Inflammatory macrophage treated with lipopolysaccharide for 4 hours (primary cell): ENCODE measurements around the gene CENPP.
"Not testable (repeated sequence)": the region's sequence is repeated elsewhere in the genome, so short reads cannot be mapped to it uniquely, and the experiment has no call there.

ENCODE experiments used
- DNase-seq: peaks from one replicate; pipeline ENCODE4 v3.0.0-alpha.2; 2020

CENPP gene

GRCh38 chr9:92558612-92559374 lies 233.0 kb downstream of the CENPP start:
- no peak for DNase-seq

GRCh38 chr9:92561374-92562330 lies 235.9 kb downstream of the CENPP start:
- DNase-seq, result peak; percentile 13

GRCh38 chr9:92562461-92562967 lies 236.8 kb downstream of the CENPP start:
- no peak for DNase-seq

GRCh38 chr9:92563116-92564100 lies 237.7 kb downstream of the CENPP start:
- no peak for DNase-seq

- no peak for DNase-seq
Observed at GRCh38 chr9:92564504-92564903, 238.8 kb downstream of the CENPP start.

- DNase-seq, result no peak
Observed at GRCh38 chr9:92564982-92565381, 239.2 kb downstream of the CENPP start.

- DNase-seq, result not testable (repeated sequence)
Observed at GRCh38 chr9:92571871-92572270, 246.1 kb downstream of the CENPP start.

- not testable (repeated sequence) for DNase-seq
Observed at GRCh38 chr9:92573612-92574011, 247.9 kb downstream of the CENPP start.

- DNase-seq, result no peak
Observed at GRCh38 chr9:92576175-92576574, 250.4 kb downstream of the CENPP start.

- no peak for DNase-seq
Observed at GRCh38 chr9:92589923-92590322, 264.2 kb downstream of the CENPP start.

- peak; percentile 55 for DNase-seq
Observed at GRCh38 chr9:92590377-92590776, 264.6 kb downstream of the CENPP start.

- DNase-seq, result no peak
Observed at GRCh38 chr9:92592537-92592936, 266.8 kb downstream of the CENPP start.

- DNase-seq, result no peak
Observed at GRCh38 chr9:92592946-92593861, 267.5 kb downstream of the CENPP start.

GRCh38 chr9:92595075-92595474 lies 269.3 kb downstream of the CENPP start:
- DNase-seq, result not testable (repeated sequence)

GRCh38 chr9:92595930-92596329 lies 270.2 kb downstream of the CENPP start:
- DNase-seq, result no peak

GRCh38 chr9:92598382-92598781 lies 272.6 kb downstream of the CENPP start:
- no peak for DNase-seq

GRCh38 chr9:92599938-92600461 lies 274.2 kb downstream of the CENPP start:
- no peak for DNase-seq

- no peak for DNase-seq
Observed at GRCh38 chr9:92600462-92601261, 274.9 kb downstream of the CENPP start.

- DNase-seq, result no peak
Observed at GRCh38 chr9:92601451-92601850, 275.7 kb downstream of the CENPP start.

- no peak for DNase-seq
Observed at GRCh38 chr9:92602413-92602812, 276.7 kb downstream of the CENPP start.
